ENCODE data around the gene FAM162B.
"Not testable (repeated sequence)": the region's sequence is repeated elsewhere in the genome, so short reads cannot be mapped to it uniquely, and the experiment has no call there.

Gene FAM162B

DNA sequence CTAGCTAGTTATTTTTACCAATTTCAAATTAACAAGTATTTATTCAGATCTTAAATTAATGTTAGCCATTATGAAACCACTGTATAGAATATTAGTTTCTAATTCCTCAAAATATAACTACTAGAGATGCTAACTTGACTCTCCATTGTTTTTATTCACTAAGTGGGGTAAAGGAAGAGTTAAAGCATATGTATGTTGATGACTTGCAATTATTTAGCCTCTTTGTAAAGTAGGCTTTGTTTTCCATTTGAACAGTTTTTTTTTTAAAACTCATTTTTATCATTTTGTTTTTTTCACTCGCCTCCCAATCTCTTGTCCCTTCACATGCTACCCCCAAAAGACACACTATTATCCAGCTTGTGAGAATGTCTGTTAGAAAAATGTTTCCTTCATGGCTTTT lies 3.3 kb downstream of the FAM162B start:
- Mint-ChIP-seq H3K36me3 (peaks cover 4% of the 10 kb centered on the region), H3K27ac (no peak overlapping the region), H3K9me3 (no peaks in the 10 kb centered on the region), H3K27me3 (peaks cover 42% of the 10 kb centered on the region), H3K4me3 (no peak overlapping the region), H3K4me1 (peaks cover 15% of the 10 kb centered on the region)
- ATAC-seq = no peak

DNA sequence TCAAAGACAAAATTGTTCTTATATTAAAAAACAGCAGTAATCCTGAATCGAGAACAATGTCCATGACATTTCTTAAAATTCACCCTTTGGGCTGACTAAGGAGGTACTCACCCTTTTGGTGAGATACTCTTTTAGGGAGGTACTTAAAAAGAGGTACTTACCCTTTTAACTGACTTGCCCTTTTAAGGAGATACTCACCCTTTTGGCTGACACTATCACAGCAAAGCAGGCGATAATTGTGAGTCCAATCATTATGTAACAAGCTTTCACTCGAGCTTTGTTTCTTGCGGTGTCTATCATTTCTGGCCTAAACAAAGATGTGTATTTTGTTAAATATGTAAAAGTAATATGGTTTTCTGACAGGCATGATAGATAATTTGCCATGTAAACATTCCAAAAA lies 3.7 kb downstream of the FAM162B start:
- Mint-ChIP-seq H3K4me3 (no peak overlapping the region), H3K4me1 (peaks cover 15% of the 10 kb centered on the region), H3K27me3 (peaks cover 38% of the 10 kb centered on the region), H3K9me3 (no peaks in the 10 kb centered on the region), H3K27ac (no peak overlapping the region), H3K36me3 (peaks cover 4% of the 10 kb centered on the region)
- no peak for ATAC-seq

DNA sequence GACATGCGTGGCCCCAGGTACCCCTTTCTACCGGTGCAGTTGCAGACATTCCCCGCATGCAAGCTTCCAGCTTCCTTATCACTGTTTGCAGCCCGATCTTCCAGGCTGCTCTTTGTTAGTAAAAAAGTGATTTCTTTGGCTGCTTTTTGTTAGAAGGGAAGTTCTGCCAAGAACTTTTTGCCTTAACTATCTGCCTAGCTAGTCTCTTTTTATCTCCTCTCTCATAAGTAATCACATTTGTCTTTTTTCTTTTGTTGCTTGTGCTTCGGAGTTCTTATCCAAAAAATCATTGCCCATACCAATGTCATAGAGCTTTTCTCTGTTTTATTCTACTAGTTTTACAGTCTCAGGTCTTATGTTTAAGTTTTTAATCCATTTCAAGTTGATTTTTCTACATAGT lies 20.3 kb downstream of the FAM162B start:
- no peak overlapping the region for H3K27ac Mint-ChIP-seq
- peaks cover 11% of the 10 kb centered on the region for H3K9me3 Mint-ChIP-seq
- no peaks in the 10 kb centered on the region for H3K4me1 Mint-ChIP-seq
- no peaks in the 10 kb centered on the region for H3K27me3 Mint-ChIP-seq
- no peak for ATAC-seq
- H3K36me3 Mint-ChIP-seq = peaks cover 5% of the 10 kb centered on the region
- H3K4me3 Mint-ChIP-seq = no peak overlapping the region

DNA sequence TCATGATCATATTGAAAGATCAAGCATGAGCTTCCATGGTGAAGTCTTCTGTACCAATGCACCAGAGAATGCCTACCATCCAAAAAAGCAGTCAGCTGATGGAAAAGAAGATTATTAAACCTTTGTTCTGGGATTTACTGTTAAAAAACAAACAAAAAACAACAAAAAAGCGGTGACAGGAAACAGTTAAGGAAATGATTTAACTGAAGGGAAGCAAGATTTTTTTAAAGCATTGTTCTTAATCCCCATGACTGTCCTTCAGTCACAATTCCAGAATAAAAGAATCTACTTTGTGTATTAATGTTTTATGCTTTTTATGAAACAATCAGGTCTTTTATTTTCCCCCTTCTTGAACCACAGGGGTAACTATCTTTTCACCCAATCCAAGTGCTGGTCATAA lies 23.9 kb downstream of the FAM162B start:
- H3K9me3 Mint-ChIP-seq = peaks cover 20% of the 10 kb centered on the region
- peaks cover 20% of the 10 kb centered on the region for H3K36me3 Mint-ChIP-seq
- no peaks in the 10 kb centered on the region for H3K27me3 Mint-ChIP-seq
- no peak overlapping the region for H3K27ac Mint-ChIP-seq
- no peaks in the 10 kb centered on the region for H3K4me1 Mint-ChIP-seq
- H3K4me3 Mint-ChIP-seq = no peak overlapping the region
- no peak for ATAC-seq

DNA sequence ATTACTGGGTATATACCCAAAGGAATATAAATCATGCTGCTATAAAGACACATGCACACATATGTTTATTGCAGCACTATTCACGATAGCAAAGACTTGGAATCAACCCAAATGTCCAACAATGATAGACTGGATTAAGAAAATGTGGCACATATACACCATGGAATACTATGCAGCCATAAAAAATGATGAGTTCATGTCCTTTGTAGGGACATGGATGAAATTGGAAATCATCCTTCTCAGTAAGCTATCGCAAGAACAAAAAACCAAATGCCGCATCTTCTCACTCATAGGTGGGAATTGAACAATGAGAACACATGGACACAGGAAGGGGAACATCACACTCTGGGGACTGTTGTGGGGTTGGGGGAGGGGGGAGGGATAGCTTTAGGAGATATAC lies 25.0 kb downstream of the FAM162B start:
- Mint-ChIP-seq H3K36me3 (peaks cover 31% of the 10 kb centered on the region), H3K9me3 (peaks cover 27% of the 10 kb centered on the region)
- H3K27me3 Mint-ChIP-seq, ATAC-seq, H3K27ac Mint-ChIP-seq, H3K4me1 Mint-ChIP-seq, H3K4me3 Mint-ChIP-seq: not testable (repeated sequence)

DNA sequence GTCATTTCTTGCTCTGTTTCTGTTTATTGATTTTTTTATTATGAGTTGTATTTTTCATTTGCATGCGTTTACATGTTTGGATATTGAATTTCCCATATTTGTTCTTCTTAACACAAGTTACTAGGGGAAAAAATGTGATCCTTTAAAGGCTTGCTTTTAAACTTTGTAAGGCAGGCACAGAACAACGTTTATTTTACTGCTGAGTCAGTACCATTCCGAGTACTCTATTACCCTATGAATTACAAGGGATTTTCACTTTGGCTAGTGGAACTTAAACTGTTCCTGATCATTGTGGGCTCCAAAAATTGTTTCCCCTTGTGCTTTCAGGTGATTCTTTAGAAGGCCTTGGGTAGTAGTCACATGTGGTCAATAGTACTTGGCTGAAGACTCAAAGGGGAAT lies 28.5 kb downstream of the FAM162B start:
- peaks cover 36% of the 10 kb centered on the region for H3K36me3 Mint-ChIP-seq
- no peak overlapping the region for H3K27ac Mint-ChIP-seq

DNA sequence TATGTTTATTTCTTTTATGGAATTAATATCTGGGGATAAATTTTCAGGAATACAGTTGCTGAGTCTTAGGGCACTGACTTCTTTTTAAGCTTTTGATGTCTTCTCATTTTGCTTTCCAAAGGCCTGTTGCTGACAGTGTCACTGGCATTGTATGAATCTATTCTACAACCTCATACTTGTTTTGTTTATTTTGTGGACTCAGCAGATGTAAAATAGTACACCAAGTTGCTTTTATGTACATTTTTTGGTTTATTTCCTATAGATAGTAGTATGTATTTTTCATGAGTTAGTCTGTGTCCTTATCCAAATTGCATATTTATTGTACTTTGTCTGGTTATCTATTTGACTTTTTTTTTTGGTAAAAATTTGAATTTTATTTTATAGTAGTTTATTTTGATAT lies 35.0 kb downstream of the FAM162B start:
- no peaks in the 10 kb centered on the region for H3K27me3 Mint-ChIP-seq
- H3K4me1 Mint-ChIP-seq = no peaks in the 10 kb centered on the region
- H3K36me3 Mint-ChIP-seq = peaks cover 50% of the 10 kb centered on the region
- no peak overlapping the region for H3K27ac Mint-ChIP-seq
- no peak overlapping the region for H3K4me3 Mint-ChIP-seq
- peaks cover under 1% of the 10 kb centered on the region for H3K9me3 Mint-ChIP-seq
- no peak for ATAC-seq

More for the DNA sequence above, 28.5 kb downstream of the FAM162B start:
- H3K4me3 Mint-ChIP-seq = no peak overlapping the region
- H3K27me3 Mint-ChIP-seq = no peaks in the 10 kb centered on the region
- ATAC-seq = no peak
- H3K9me3 Mint-ChIP-seq = peaks cover 17% of the 10 kb centered on the region
- no peaks in the 10 kb centered on the region for H3K4me1 Mint-ChIP-seq

DNA sequence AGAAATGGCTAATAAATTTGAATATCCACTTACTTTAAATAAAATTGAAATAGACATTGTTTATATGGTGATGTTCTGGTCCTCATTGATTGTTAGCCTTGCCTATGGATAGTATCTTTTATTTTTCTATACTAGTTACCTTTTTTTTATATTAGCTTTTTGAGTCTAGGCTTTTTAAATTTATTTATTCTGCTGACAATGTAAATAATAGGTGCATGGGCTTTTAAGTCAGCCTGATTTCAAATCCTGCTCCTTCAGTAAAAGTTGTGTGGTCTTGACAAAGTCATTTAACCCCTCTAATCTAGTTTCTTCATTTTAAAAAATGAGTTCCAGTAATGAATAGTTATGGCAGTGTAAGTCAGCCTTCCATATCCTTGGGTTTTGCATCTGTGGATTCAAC lies 38.6 kb downstream of the FAM162B start:
- H3K4me1 Mint-ChIP-seq = no peaks in the 10 kb centered on the region
- H3K27ac Mint-ChIP-seq = no peak overlapping the region
- H3K27me3 Mint-ChIP-seq = no peaks in the 10 kb centered on the region
- H3K4me3 Mint-ChIP-seq = no peak overlapping the region
- no peak for ATAC-seq
- no peaks in the 10 kb centered on the region for H3K9me3 Mint-ChIP-seq
- peaks cover 66% of the 10 kb centered on the region for H3K36me3 Mint-ChIP-seq

DNA sequence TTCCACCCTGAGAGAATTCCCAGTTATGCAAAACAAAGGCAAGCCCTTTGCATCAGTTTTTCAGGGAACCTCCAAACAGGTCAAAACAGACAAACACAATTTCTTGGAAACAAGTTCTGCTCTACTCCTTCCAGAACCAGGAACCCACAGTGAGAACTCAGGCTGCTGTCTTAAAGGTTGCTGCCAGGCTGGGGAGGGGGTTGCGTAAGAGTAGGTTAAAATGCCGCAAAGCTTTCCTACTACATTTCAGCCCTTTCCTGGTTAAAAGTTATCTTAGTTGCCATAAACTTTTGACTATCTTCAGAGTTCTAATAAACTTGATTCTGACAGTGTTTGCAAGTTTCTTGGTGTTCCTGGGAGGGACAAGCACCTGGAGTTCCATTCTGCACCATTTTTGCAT lies 50.8 kb downstream of the FAM162B start:
- Mint-ChIP-seq H3K4me3 (no peak overlapping the region), H3K36me3 (peaks cover 66% of the 10 kb centered on the region), H3K27me3 (no peaks in the 10 kb centered on the region), H3K9me3 (no peaks in the 10 kb centered on the region), H3K4me1 (peaks cover 11% of the 10 kb centered on the region), H3K27ac (no peak overlapping the region)
- ATAC-seq = no peak

DNA sequence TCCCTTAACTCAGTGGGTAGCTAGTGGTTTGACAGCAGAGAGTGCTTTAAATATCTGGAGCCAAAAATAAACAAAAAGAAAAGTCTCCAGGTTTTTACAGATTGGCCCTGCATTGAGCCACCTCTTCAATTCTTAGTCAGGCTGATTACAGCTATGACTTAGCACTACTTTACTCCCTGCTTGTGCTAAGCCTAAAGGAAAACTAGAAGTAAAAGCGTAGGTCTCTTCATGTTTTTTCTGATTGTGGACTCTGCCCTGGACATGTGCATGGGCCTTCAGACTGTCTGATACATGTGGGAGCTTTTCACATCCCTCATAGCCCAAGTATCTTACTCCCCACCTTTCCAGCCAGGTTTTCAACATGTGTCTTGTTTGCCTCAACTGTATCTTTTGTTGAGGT lies 51.2 kb downstream of the FAM162B start:
- ATAC-seq = no peak
- Mint-ChIP-seq H3K36me3 (peaks cover 67% of the 10 kb centered on the region), H3K9me3 (no peaks in the 10 kb centered on the region)

DNA sequence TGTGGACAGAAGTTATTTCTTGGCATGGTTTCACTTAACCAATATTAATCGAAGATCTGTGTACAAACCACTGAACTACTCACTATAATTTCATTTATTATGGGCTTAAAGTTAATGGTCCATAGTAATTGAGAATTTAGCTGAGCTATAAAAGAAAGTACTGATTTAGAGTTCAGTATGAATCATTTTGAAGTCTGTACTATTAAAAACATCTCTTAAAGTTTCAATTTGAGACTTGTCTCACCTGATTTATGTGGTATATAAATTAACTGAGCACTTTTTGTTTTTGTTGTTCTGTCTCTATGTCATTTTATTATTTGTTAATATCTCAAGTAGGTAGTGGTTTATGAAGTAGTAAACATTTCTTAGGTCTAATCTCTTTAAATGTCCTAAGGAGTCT lies 59.6 kb downstream of the FAM162B start:
- Mint-ChIP-seq H3K4me1 (no peaks in the 10 kb centered on the region), H3K4me3 (no peak overlapping the region), H3K36me3 (peaks cover 45% of the 10 kb centered on the region), H3K27me3 (no peaks in the 10 kb centered on the region), H3K27ac (no peak overlapping the region), H3K9me3 (no peaks in the 10 kb centered on the region)
- ATAC-seq = no peak

More for the DNA sequence above, 51.2 kb downstream of the FAM162B start:
- Mint-ChIP-seq H3K27ac (no peak overlapping the region), H3K27me3 (no peaks in the 10 kb centered on the region), H3K4me3 (no peak overlapping the region), H3K4me1 (peaks cover 11% of the 10 kb centered on the region)

DNA sequence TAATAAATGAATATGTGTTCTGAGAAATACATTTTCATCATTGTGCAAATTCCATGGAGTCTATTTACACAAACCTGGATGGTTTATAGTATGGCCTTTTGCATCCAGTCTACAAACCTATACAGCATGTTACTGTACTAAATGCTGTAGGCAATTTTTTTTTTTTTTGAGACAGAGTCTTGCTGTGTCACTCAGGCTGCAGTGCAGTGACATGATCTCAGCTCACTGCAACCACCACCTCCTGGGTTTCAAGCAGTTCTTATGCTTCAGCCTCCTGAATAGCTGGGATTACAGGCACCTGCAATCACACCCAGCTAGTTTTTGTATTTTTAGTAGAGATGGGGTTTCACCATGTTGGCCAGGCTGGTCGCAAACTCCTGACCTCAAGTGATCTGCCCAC lies 61.6 kb downstream of the FAM162B start:
- H3K36me3 Mint-ChIP-seq = peaks cover 43% of the 10 kb centered on the region

More for the DNA sequence above, 61.6 kb downstream of the FAM162B start:
- H3K4me1 Mint-ChIP-seq, H3K9me3 Mint-ChIP-seq, H3K27ac Mint-ChIP-seq, H3K4me3 Mint-ChIP-seq, ATAC-seq, H3K27me3 Mint-ChIP-seq: not testable (repeated sequence)
